ENCODE measurements around the gene PPOX. TPM values are rescaled to one million over a fixed set of nuclear protein-coding genes. Genes with fewer than 3 reads are reported as not detected.

The PPOX gene
- polyA plus RNA-seq, 1 of the 3 experiments (the other 2 are of a cell fraction) = 30.7 TPM

- TF ChIP-seq REST (IDR thresholded peaks at IDR 0.05; ENCODE audit: low read depth, low read length) (no peak), IRF3 (IDR thresholded peaks at IDR 0.05; ENCODE audit: low read depth, low read length) (no peak), GABPA (IDR thresholded peaks at IDR 0.05; ENCODE audit: low read depth) (no peak), POLR2AphosphoS5 (IDR thresholded peaks at IDR 0.05; ENCODE audit: low read depth, low read length) (peak; percentile 3)
Measured at GRCh38 chr1:161119092-161119903, 46.9 kb upstream of the PPOX start (continued).

- no peak overlapping the region for H3K4me2 ChIP-seq
- 100% methylated on average over 3 of the region's 3 CpGs for WGBS (ENCODE audit: low lambda C conversion rate)
- peaks cover 15 to 22% of the 10 kb centered on the region in 2 experiments; a peak in 3 of 4 replicates for H3K4me1 ChIP-seq (ENCODE audit: control insufficient read depth in 1 of 2, insufficient read depth in 2 of 2, low read depth in 1 of 2, low read length in 1 of 2)
- peaks cover 12% of the 10 kb centered on the region for H3F3A ChIP-seq (replicated peaks; ENCODE audit: insufficient read depth)
- H4K20me1 ChIP-seq (ENCODE audit: insufficient read depth) = peaks cover 10% of the 10 kb centered on the region
- H3K79me2 ChIP-seq (ENCODE audit: insufficient read depth) = peaks cover 61% of the 10 kb centered on the region
- H3K9me3 ChIP-seq = no peaks in the 10 kb centered on the region
- H3K36me3 ChIP-seq (replicated peaks in 1 of 2; ENCODE audit: control insufficient read depth in 1 of 2, insufficient read depth in 2 of 2, low read length in 1 of 2) = peaks cover 22 to 49% of the 10 kb centered on the region in 2 experiments
- no peaks in the 10 kb centered on the region for H3K9me2 ChIP-seq
- TF ChIP-seq CTCF (IDR thresholded peaks at IDR 0.05) (no peak), YY1 (IDR thresholded peaks at IDR 0.05; ENCODE audit: low read depth) (no peak), GATA2 (CRISPR knock-in tag; IDR thresholded peaks at IDR 0.05) (no peak), EZH2phosphoT487 (IDR thresholded peaks at IDR 0.05; ENCODE audit: borderline replicate concordance, low read depth) (no peak), TEAD4 (IDR thresholded peaks at IDR 0.05; ENCODE audit: borderline replicate concordance, insufficient read depth) (no peak), USF2 (IDR thresholded peaks at IDR 0.05; ENCODE audit: borderline replicate concordance, low read depth, low read length) (no peak), JUND (IDR thresholded peaks at IDR 0.05) (no peak), MEF2A (IDR thresholded peaks at IDR 0.05; ENCODE audit: borderline replicate concordance, low read depth) (no peak), RFX5 (IDR thresholded peaks at IDR 0.05; ENCODE audit: low read length) (no peak), SMC3 (IDR thresholded peaks at IDR 0.05; ENCODE audit: low read depth, low read length) (no peak), RXRA (IDR thresholded peaks at IDR 0.05; ENCODE audit: borderline replicate concordance, low read depth) (no peak), TCF12 (IDR thresholded peaks at IDR 0.05) (no peak), FOXM1 (IDR thresholded peaks at IDR 0.05; ENCODE audit: low read depth) (no peak), POLR2AphosphoS5 (IDR thresholded peaks at IDR 0.05; ENCODE audit: low read depth, low read length) (no peak)
- H3K27ac ChIP-seq (ENCODE audit: low read depth in 2 of 2, low read length in 1 of 2) = no peak overlapping the region
- H3K9ac ChIP-seq = no peak overlapping the region
- H3K27me3 ChIP-seq (ENCODE audit: insufficient read depth) = no peaks in the 10 kb centered on the region
- no peak overlapping the region for H2AFZ ChIP-seq (ENCODE audit: low read depth)
- DNase-seq = no peak
- ChIA-PET POLR2A (interaction anchor here (0.7 kb wide), 1 partner anchor 9 kb away, joined by 3 read pairs; no protein-coding TSS in a partner anchor), CTCF (no interaction called here)
- no peak overlapping the region for H3K4me3 ChIP-seq (ENCODE audit: low read depth in 2 of 2, low read length in 1 of 2)
Measured at GRCh38 chr1:161121042-161121650, 45.1 kb upstream of the PPOX start.
